ENCODE results near the gene PAX7. TPM values are rescaled to one million over a fixed set of nuclear protein-coding genes. Genes with fewer than 3 reads are reported as not detected.
"Not testable (repeated sequence)": the region's sequence is repeated elsewhere in the genome, so short reads cannot be mapped to it uniquely, and the experiment has no call there.

Gene PAX7
- total and polyA plus RNA-seq, 4 donors: 0.03 TPM; not detected in 3

GRCh38 chr1:18693256-18694098 lies 62.8 kb downstream of the PAX7 start:
- no peak for TF ChIP-seq CTCF (IDR thresholded peaks at IDR 0.05; ENCODE audit: control extremely low read depth, extremely low read depth)
- 24 to 25% methylated on average over 24 to 25 of the region's 25 CpGs for WGBS, 2 donors
- DNase-seq (no peak), ATAC-seq (ENCODE audit: insufficient read depth, low FRiP score) (no peak)
- H3K27ac ChIP-seq (ENCODE audit: low read depth in 1 of 2, low read length in 1 of 2): no peak overlapping the region
- H3K27me3 ChIP-seq (ENCODE audit: control insufficient read depth in 3 of 3, insufficient read depth in 3 of 3, low read length in 2 of 3): peaks cover 0 to 50% (median 14%) of the 10 kb centered on the region in 3 donors
- no peaks in the 10 kb centered on the region for H3K9me3 ChIP-seq (ENCODE audit: control insufficient read depth in 4 of 4, insufficient read depth in 3 of 4, low read length in 3 of 4)
- H3K9ac ChIP-seq (ENCODE audit: insufficient read depth in 1 of 2, low read length in 2 of 2): no peak overlapping the region
- no peaks in the 10 kb centered on the region for H3K36me3 ChIP-seq (ENCODE audit: control insufficient read depth in 4 of 4, insufficient read depth in 4 of 4, low read length in 4 of 4)
- no peaks in the 10 kb centered on the region for H3K4me1 ChIP-seq (ENCODE audit: control insufficient read depth in 5 of 5, insufficient read depth in 5 of 5, low read length in 5 of 5)
- H3K4me3 ChIP-seq: no peak overlapping the region

GRCh38 chr1:18694289-18694688 lies 63.6 kb downstream of the PAX7 start:
- DNase-seq; H3K9ac ChIP-seq (ENCODE audit: insufficient read depth in 1 of 2, low read length in 2 of 2); H3K9me3 ChIP-seq (ENCODE audit: control insufficient read depth in 4 of 4, insufficient read depth in 3 of 4, low read length in 3 of 4); H3K4me3 ChIP-seq; ATAC-seq (ENCODE audit: insufficient read depth, low FRiP score); H3K27ac ChIP-seq (ENCODE audit: low read depth in 1 of 2, low read length in 1 of 2); H3K36me3 ChIP-seq (ENCODE audit: control insufficient read depth in 4 of 4, insufficient read depth in 4 of 4, low read length in 4 of 4); H3K4me1 ChIP-seq (ENCODE audit: control insufficient read depth in 5 of 5, insufficient read depth in 5 of 5, low read length in 5 of 5): not testable (repeated sequence)
- WGBS, 2 donors: 84 to 89% methylated on average over 7 of the region's 7 CpGs
- peaks cover 0 to 57% (median 14%) of the 10 kb centered on the region in 3 donors for H3K27me3 ChIP-seq (ENCODE audit: control insufficient read depth in 3 of 3, insufficient read depth in 3 of 3, low read length in 2 of 3)

GRCh38 chr1:18697541-18697940 lies 66.9 kb downstream of the PAX7 start:
- Histone ChIP-seq H3K27me3 (ENCODE audit: control insufficient read depth in 3 of 3, insufficient read depth in 3 of 3, low read length in 2 of 3) (peaks cover 0 to 62% (median 23%) of the 10 kb centered on the region in 3 donors), H3K4me3 (no peak overlapping the region), H3K9me3 (ENCODE audit: control insufficient read depth in 4 of 4, insufficient read depth in 3 of 4, low read length in 3 of 4) (peaks cover 0 to 2% (median 0%) of the 10 kb centered on the region in 4 donors), H3K27ac (ENCODE audit: low read depth in 1 of 2, low read length in 1 of 2) (no peak overlapping the region), H3K4me1 (ENCODE audit: control insufficient read depth in 5 of 5, insufficient read depth in 5 of 5, low read length in 5 of 5) (no peaks in the 10 kb centered on the region), H3K36me3 (ENCODE audit: control insufficient read depth in 4 of 4, insufficient read depth in 4 of 4, low read length in 4 of 4) (no peaks in the 10 kb centered on the region), H3K9ac (ENCODE audit: insufficient read depth in 1 of 2, low read length in 2 of 2) (no peak overlapping the region)
- no peak for ATAC-seq (ENCODE audit: insufficient read depth, low FRiP score)
- no peak for TF ChIP-seq CTCF (IDR thresholded peaks at IDR 0.05; ENCODE audit: control extremely low read depth, extremely low read depth)
- no peak for DNase-seq
- 46 to 63% methylated on average over 1 of the region's 1 CpG for WGBS, 2 donors

- H3K36me3 ChIP-seq (ENCODE audit: control insufficient read depth in 4 of 4, insufficient read depth in 4 of 4, low read length in 4 of 4): no peaks in the 10 kb centered on the region
- no peak for DNase-seq
- 93% methylated on average over 12 of the region's 12 CpGs for WGBS, 2 donors
- TF ChIP-seq CTCF (IDR thresholded peaks at IDR 0.05; ENCODE audit: control extremely low read depth, extremely low read depth): no peak
- H3K9me3 ChIP-seq (ENCODE audit: control insufficient read depth in 4 of 4, insufficient read depth in 3 of 4, low read length in 3 of 4): peaks cover 0 to 6% (median 0%) of the 10 kb centered on the region in 4 donors
- ATAC-seq (ENCODE audit: insufficient read depth, low FRiP score): no peak
- no peak overlapping the region for H3K4me3 ChIP-seq
- no peak overlapping the region for H3K9ac ChIP-seq (ENCODE audit: insufficient read depth in 1 of 2, low read length in 2 of 2)
- no peaks in the 10 kb centered on the region for H3K4me1 ChIP-seq (ENCODE audit: control insufficient read depth in 5 of 5, insufficient read depth in 5 of 5, low read length in 5 of 5)
- peaks cover 10 to 50% (median 32%) of the 10 kb centered on the region in 3 donors for H3K27me3 ChIP-seq (ENCODE audit: control insufficient read depth in 3 of 3, insufficient read depth in 3 of 3, low read length in 2 of 3)
- no peak overlapping the region for H3K27ac ChIP-seq (ENCODE audit: low read depth in 1 of 2, low read length in 1 of 2)
These were observed 69.9 kb downstream of the PAX7 start for GRCh38 chr1:18700530-18700929.
